H1 (cell line): Measurements from ENCODE around the gene RBBP6. TPM values are rescaled to one million over a fixed set of nuclear protein-coding genes. Genes with fewer than 3 reads are reported as not detected.

Source experiments
- CTCF ChIA-PET: fragments of 300-600 bp; sonication (Branson Sonifier 250); formaldehyde crosslinking; loops from one replicate; lab custom pipeline; 2021; ENCODE audit not compliant: partially characterized antibody; lab: Charles Lee
- POLR2A ChIA-PET: fragments of 300-600 bp; sonication (Branson Sonifier 250); formaldehyde crosslinking; loops from one replicate; lab custom pipeline; 2021; ENCODE audit warnings: inconsistent platforms; ENCODE audit not compliant: partially characterized antibody; lab: Charles Lee
- DNase-seq, 2 experiments: peaks; one replicate each; pipeline versions ENCODE4 v3.0.0 to v3.0.0-alpha.2; 2010 to 2022; ENCODE audit warnings: low spot score in 2 of 2, low read depth in 1 of 2, mixed read lengths in 1 of 2
- FAIRE-seq: peaks from 2 replicates; lab custom pipeline; 2011; peaks lifted over from hg19 to GRCh38; lab: Jason Lieb, UNC
- H2AFZ ChIP-seq: 2 replicates; pipeline ENCODE4 v1.8.1; 2012; ENCODE audit warnings: low read length, inconsistent platforms
- H2AK5ac ChIP-seq: 2 replicates; pipeline ENCODE4 v1.6.1; 2013; ENCODE audit warnings: low read depth, low read length
- H2BK120ac ChIP-seq: replicated peaks from 2 replicates; pipeline ENCODE3; 2013; ENCODE audit warnings: low read depth, low read length, inconsistent platforms
- H2BK12ac ChIP-seq: 2 replicates; pipeline ENCODE4 v1.6.1; 2013; ENCODE audit warnings: low read depth, low read length
- H2BK15ac ChIP-seq: 2 replicates; pipeline ENCODE4 v1.6.1; 2013; ENCODE audit warnings: low read length
- H2BK20ac ChIP-seq: 2 replicates; pipeline ENCODE4 v1.6.1; 2013; ENCODE audit warnings: low read length
- H2BK5ac ChIP-seq: 2 replicates; pipeline ENCODE4 v1.6.1; 2013; ENCODE audit warnings: low read depth, low read length
- H3K14ac ChIP-seq: 2 replicates; pipeline ENCODE4 v1.6.1; 2013; ENCODE audit warnings: inconsistent platforms; ENCODE audit not compliant: insufficient read length
- H3K18ac ChIP-seq: 2 replicates; pipeline ENCODE4 v1.6.1; 2013; ENCODE audit warnings: low read length; ENCODE audit errors: extremely low read depth
- H3K23ac ChIP-seq: 2 replicates; pipeline ENCODE4 v1.6.1; 2013; ENCODE audit warnings: inconsistent platforms; ENCODE audit not compliant: insufficient read length
- H3K23me2 ChIP-seq: 2 replicates; pipeline ENCODE4 v1.6.1; 2013; ENCODE audit warnings: low read depth, low read length
- H3K27ac ChIP-seq: 2 replicates; pipeline ENCODE4 v1.6.1; 2011; ENCODE audit warnings: low read depth, low read length, inconsistent platforms
- H3K27me3 ChIP-seq, 4 experiments: replicated peaks in 1 of 4; 1 replicate in 1 of 4; 2 replicates in 3 of 4; pipeline versions ENCODE4 v1.6.1 to v1.8.1; 2011 to 2013; ENCODE audit warnings: low read length in 3 of 4, mild to moderate bottlenecking in 3 of 4, inconsistent platforms in 2 of 4, mixed read lengths in 2 of 4, moderate library complexity in 1 of 4; ENCODE audit not compliant: control insufficient read depth in 3 of 4, insufficient read depth in 3 of 4; ENCODE audit errors: extremely low read depth in 1 of 4
- H3K36me3 ChIP-seq, 4 experiments: 2 replicates each; pipeline versions ENCODE4 v1.6.1 to v1.8.1; 2011 to 2013; ENCODE audit warnings: mild to moderate bottlenecking in 4 of 4, low read length in 3 of 4, moderate library complexity in 2 of 4, control low read depth in 1 of 4, inconsistent platforms in 1 of 4; ENCODE audit not compliant: insufficient read depth in 4 of 4, control insufficient read depth in 2 of 4
- H3K4ac ChIP-seq: replicated peaks from 2 replicates; pipeline ENCODE3; 2013; ENCODE audit warnings: low read length, low read depth, mixed read lengths, inconsistent platforms; ENCODE audit not compliant: insufficient read length
- H3K4me1 ChIP-seq, 4 experiments: replicated peaks in 1 of 4; 1 replicate in 1 of 4; 2 replicates in 3 of 4; pipeline versions ENCODE4 v1.6.1 to v1.8.1; 2011 to 2013; ENCODE audit warnings: low read length in 3 of 4, inconsistent platforms in 2 of 4, mixed read lengths in 1 of 4; ENCODE audit not compliant: insufficient read depth in 4 of 4, control insufficient read depth in 3 of 4
- H3K4me2 ChIP-seq, 2 experiments: 2 replicates each; pipeline versions ENCODE4 v1.6.1 to v1.8.1; 2011 to 2013; ENCODE audit warnings: low read depth in 2 of 2, low read length in 2 of 2, control low read depth in 1 of 2, inconsistent platforms in 1 of 2, mild to moderate bottlenecking in 1 of 2; ENCODE audit not compliant: insufficient read depth in 1 of 2
- H3K4me3 ChIP-seq, 4 experiments: fragments of 200-600, 300-600 bp in 1 of 4; sonication (generic), shearing (Covaris generic), sonication (Bioruptor Twin) in 1 of 4; 2 replicates each; pipeline versions ENCODE4 v1.5.1 to v1.8.1; 2011 to 2016; ENCODE audit warnings: low read length in 4 of 4, low read depth in 3 of 4, control low read depth in 2 of 4, inconsistent platforms in 2 of 4, mild to moderate bottlenecking in 2 of 4, mixed read lengths in 1 of 4, moderate library complexity in 1 of 4; ENCODE audit not compliant: insufficient read depth in 2 of 4; ENCODE audit errors: extremely low read depth in 1 of 4
- H3K56ac ChIP-seq: replicated peaks from 2 replicates; pipeline ENCODE3; 2013; ENCODE audit warnings: low read depth, mild to moderate bottlenecking, mixed read lengths, low read length, inconsistent platforms; ENCODE audit not compliant: insufficient read length
- H3K79me1 ChIP-seq: 2 replicates; pipeline ENCODE4 v1.6.1; 2013; ENCODE audit warnings: low read depth, low read length, control low read depth
- H3K79me2 ChIP-seq, 2 experiments: 2 replicates each; pipeline versions ENCODE4 v1.6.1 to v1.8.1; 2012 to 2013; ENCODE audit warnings: low read length in 2 of 2, mild to moderate bottlenecking in 2 of 2, inconsistent platforms in 1 of 2; ENCODE audit not compliant: insufficient read depth in 2 of 2, control insufficient read depth in 1 of 2
- H3K9ac ChIP-seq, 4 experiments: replicated peaks in 1 of 4; 1 replicate in 1 of 4; 2 replicates in 3 of 4; pipeline versions ENCODE4 v1.6.1 to v1.8.1; 2011 to 2013; ENCODE audit warnings: low read depth in 3 of 4, low read length in 3 of 4, control low read depth in 2 of 4, mild to moderate bottlenecking in 2 of 4, moderate library complexity in 2 of 4, inconsistent platforms in 1 of 4; ENCODE audit errors: extremely low read depth in 1 of 4
- H3K9me3 ChIP-seq, 2 experiments: 2 replicates each; pipeline versions ENCODE4 v1.6.1 to v1.8.1; 2012 to 2013; ENCODE audit warnings: mild to moderate bottlenecking in 2 of 2, moderate library complexity in 2 of 2, control low read depth in 1 of 2, inconsistent platforms in 1 of 2, low read depth in 1 of 2, low read length in 1 of 2, mixed read lengths in 1 of 2; ENCODE audit not compliant: insufficient read depth in 2 of 2
- H4K20me1 ChIP-seq, 2 experiments: replicated peaks in 1 of 2; 2 replicates each; pipeline versions ENCODE3 to v1.8.1; 2011 to 2013; ENCODE audit warnings: inconsistent platforms in 2 of 2, low read length in 2 of 2, mild to moderate bottlenecking in 1 of 2; ENCODE audit not compliant: insufficient read depth in 2 of 2, control insufficient read depth in 1 of 2
- H4K5ac ChIP-seq: 2 replicates; pipeline ENCODE4 v1.6.1; 2013; ENCODE audit warnings: low read length, low read depth, mixed read lengths, inconsistent platforms; ENCODE audit not compliant: insufficient read length
- H4K8ac ChIP-seq: 2 replicates; pipeline ENCODE4 v1.8.0; 2013; ENCODE audit warnings: mild to moderate bottlenecking, moderate library complexity, low read length, inconsistent platforms; ENCODE audit not compliant: insufficient read depth; ENCODE audit errors: extremely low read depth
- H4K91ac ChIP-seq: replicated peaks from 2 replicates; pipeline ENCODE3; 2013; ENCODE audit warnings: low read length, mixed read lengths, inconsistent platforms; ENCODE audit not compliant: insufficient read length
- CBX8 ChIP-seq: fragments of 300-800, 300-1000 bp; sonication (generic); IDR thresholded peaks from 2 replicates; pipeline ENCODE4 v1.7.1; 2016; ENCODE audit warnings: low read depth, low read length, borderline replicate concordance
- CTCF ChIP-seq, 3 experiments: IDR thresholded peaks; 1 replicate in 2 of 3; 2 replicates in 1 of 3; pipeline versions ENCODE4 v1.5.1 to v1.6.1; 2011; ENCODE audit warnings: low read length in 3 of 3, mild to moderate bottlenecking in 3 of 3, inconsistent platforms in 2 of 3, low read depth in 1 of 3, moderate library complexity in 1 of 3; ENCODE audit not compliant: insufficient read depth in 1 of 3; ENCODE audit errors: control extremely low read depth in 1 of 3
- EP300 ChIP-seq, 2 experiments: IDR thresholded peaks; 1 replicate in 1 of 2; 2 replicates in 1 of 2; pipeline ENCODE4 v1.6.1; 2011 to 2012; ENCODE audit warnings: low read depth in 2 of 2, low read length in 2 of 2, mild to moderate bottlenecking in 2 of 2, borderline replicate concordance in 1 of 2, inconsistent platforms in 1 of 2, moderate library complexity in 1 of 2
- EZH2 ChIP-seq: fragments of 200-600 bp; sonication (generic); IDR thresholded peaks from 2 replicates; pipeline ENCODE4 v1.7.1; 2012; ENCODE audit warnings: low read depth, mild to moderate bottlenecking, moderate library complexity, low read length, inconsistent platforms; ENCODE audit not compliant: severe bottlenecking
- GABPA ChIP-seq: IDR thresholded peaks from 2 replicates; pipeline ENCODE4 v1.6.1; 2011; ENCODE audit warnings: mild to moderate bottlenecking, low read length, moderate library complexity, borderline replicate concordance; ENCODE audit not compliant: insufficient read depth
- KDM1A ChIP-seq: fragments of 200-600, 300-600 bp; sonication (generic); IDR thresholded peaks from 2 replicates; pipeline ENCODE4 v1.7.1; 2016; ENCODE audit warnings: mild to moderate bottlenecking, low read length, borderline replicate concordance
- MAX ChIP-seq: IDR thresholded peaks from 2 replicates; pipeline ENCODE4 v1.6.1; 2012; ENCODE audit warnings: inconsistent platforms
- POLR2A ChIP-seq, 2 experiments: IDR thresholded peaks; 1 replicate in 1 of 2; 2 replicates in 1 of 2; pipeline ENCODE4 v1.6.1; 2011; ENCODE audit warnings: low read depth in 2 of 2, low read length in 2 of 2, mild to moderate bottlenecking in 2 of 2; ENCODE audit errors: control extremely low read depth in 1 of 2
- POLR2AphosphoS5 ChIP-seq: IDR thresholded peaks from 2 replicates; pipeline ENCODE4 v1.6.1; 2011; ENCODE audit warnings: low read depth, low read length
- RXRA ChIP-seq: IDR thresholded peaks from 2 replicates; pipeline ENCODE4 v1.6.1; 2011; ENCODE audit warnings: low read depth, mild to moderate bottlenecking, low read length, moderate library complexity; ENCODE audit not compliant: insufficient read depth
- SP1 ChIP-seq: IDR thresholded peaks from 2 replicates; pipeline ENCODE4 v1.6.1; 2011; ENCODE audit warnings: low read depth, low read length
- SP4 ChIP-seq: IDR thresholded peaks from 2 replicates; pipeline ENCODE4 v1.6.1; 2012; ENCODE audit warnings: low read length, inconsistent platforms
- SUZ12 ChIP-seq: fragments of 200-600 bp; sonication (generic); IDR thresholded peaks from 2 replicates; pipeline ENCODE4 v1.6.1; 2012; ENCODE audit warnings: mild to moderate bottlenecking, inconsistent platforms, low read length, moderate library complexity, mixed read lengths
- polyA plus RNA-seq, 7 experiments: library from polyadenylated mRNA; depleted of rRNA in 3 of 7; stranded (reverse) in 5 of 7; unstranded in 2 of 7; fragments of >200 nt in 5 of 7; fragments of 200-250 nt in 2 of 7; gene quantifications; 1 replicate in 5 of 7; 2 replicates in 1 of 7; 4 replicates in 1 of 7; pipeline versions ENCODE4 v1.2.1 to v1.2.3, GENCODE V29; 2011 to 2013; ENCODE audit warnings: missing spikeins in 2 of 7, mixed read lengths in 2 of 7
- total RNA-seq: library from RNA; stranded (reverse); fragmentation: NEBNext Ultra II Directional; extraction: Animal tissue kit (Norgen Biotek cat#: 25700); gene quantifications from 2 replicates; pipeline ENCODE4 v1.2.1, GENCODE V29; 2021

The RBBP6 gene
- total and polyA plus RNA-seq, 2 of the 8 experiments (the other 6 are each of a cell fraction or from before 2014, with no cell fraction given), result 22.5 to 54.5 TPM

GRCh38 chr16:24562811-24563210, 23.4 kb downstream of the RBBP6 start:
- Histone ChIP-seq H3K4me3 (no peak overlapping the region), H3K14ac (no peak overlapping the region), H3K4ac (no peak overlapping the region), H4K91ac (no peak overlapping the region), H2BK20ac (no peak overlapping the region), H2BK120ac (no peak overlapping the region), H3K36me3 (peaks cover 23 to 95% (median 65%) of the 10 kb centered on the region in 4 experiments), H3K23me2 (no peaks in the 10 kb centered on the region), H3K27ac (no peak overlapping the region), H4K5ac (no peak overlapping the region), H4K8ac (no peak overlapping the region), H3K27me3 (no peaks in the 10 kb centered on the region), H2AFZ (no peak overlapping the region), H3K18ac (no peak overlapping the region), H3K4me1 (no peaks in the 10 kb centered on the region), H3K79me2 (no peaks in the 10 kb centered on the region), H3K9ac (no peak overlapping the region), H3K4me2 (no peak overlapping the region), H3K56ac (no peak overlapping the region), H3K79me1 (no peaks in the 10 kb centered on the region), H2BK15ac (no peak overlapping the region), H4K20me1 (peaks cover 0 to 1% of the 10 kb centered on the region in 2 experiments), H2AK5ac (no peak overlapping the region), H3K23ac (no peak overlapping the region), H2BK5ac (no peak overlapping the region), H2BK12ac (no peak overlapping the region), H3K9me3 (no peaks in the 10 kb centered on the region)
- FAIRE-seq (no peak), DNase-seq (no peak)
- ChIA-PET CTCF (interaction anchor here (1.0 to 1.2 kb wide), 2 partner anchors 9 to 21 kb away, joined by 3 to 4 read pairs; no protein-coding TSS in a partner anchor), POLR2A (interaction anchor here (0.7 kb wide), 1 partner anchor 596 kb away, joined by 3 read pairs; no protein-coding TSS in a partner anchor)
- TF ChIP-seq POLR2AphosphoS5 (no peak), SP4 (no peak), GABPA (no peak), RXRA (no peak), SP1 (no peak), EZH2 (no peak), CTCF (IDR thresholded peaks at IDR 0.05; ENCODE audit: control extremely low read depth in 1 of 3, insufficient read depth in 1 of 3, low read depth in 1 of 3, low read length in 3 of 3) (no peak), POLR2A (IDR thresholded peaks at IDR 0.05; ENCODE audit: control extremely low read depth in 1 of 2, low read depth in 2 of 2, low read length in 2 of 2) (no peak), KDM1A (no peak), CBX8 (no peak), MAX (no peak), EP300 (IDR thresholded peaks at IDR 0.05; ENCODE audit: borderline replicate concordance in 1 of 2, low read depth in 2 of 2, low read length in 2 of 2) (no peak), SUZ12 (no peak)
